ENCODE data around the gene SLC12A1.

DNA sequence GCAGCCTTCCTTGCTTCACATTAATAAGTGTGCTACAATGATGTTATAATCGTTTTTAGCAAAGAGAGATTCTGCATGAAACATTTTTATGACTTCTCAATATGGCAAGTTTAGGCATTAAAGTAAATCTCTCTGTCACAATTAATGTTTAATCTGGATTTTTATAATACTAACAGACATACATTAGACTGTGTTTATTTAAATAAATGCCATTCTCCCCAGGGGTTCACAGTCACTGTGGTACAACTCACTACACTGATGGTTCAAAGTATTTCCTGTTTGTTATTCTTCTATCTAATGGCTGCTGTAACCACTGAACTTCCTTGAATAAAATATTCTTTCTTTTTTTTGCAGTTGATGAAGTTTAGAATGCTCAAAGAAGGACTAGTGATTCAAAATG lies 59.0 kb downstream of the SLC12A1 start:
- TF ChIP-seq, protein P1, sequence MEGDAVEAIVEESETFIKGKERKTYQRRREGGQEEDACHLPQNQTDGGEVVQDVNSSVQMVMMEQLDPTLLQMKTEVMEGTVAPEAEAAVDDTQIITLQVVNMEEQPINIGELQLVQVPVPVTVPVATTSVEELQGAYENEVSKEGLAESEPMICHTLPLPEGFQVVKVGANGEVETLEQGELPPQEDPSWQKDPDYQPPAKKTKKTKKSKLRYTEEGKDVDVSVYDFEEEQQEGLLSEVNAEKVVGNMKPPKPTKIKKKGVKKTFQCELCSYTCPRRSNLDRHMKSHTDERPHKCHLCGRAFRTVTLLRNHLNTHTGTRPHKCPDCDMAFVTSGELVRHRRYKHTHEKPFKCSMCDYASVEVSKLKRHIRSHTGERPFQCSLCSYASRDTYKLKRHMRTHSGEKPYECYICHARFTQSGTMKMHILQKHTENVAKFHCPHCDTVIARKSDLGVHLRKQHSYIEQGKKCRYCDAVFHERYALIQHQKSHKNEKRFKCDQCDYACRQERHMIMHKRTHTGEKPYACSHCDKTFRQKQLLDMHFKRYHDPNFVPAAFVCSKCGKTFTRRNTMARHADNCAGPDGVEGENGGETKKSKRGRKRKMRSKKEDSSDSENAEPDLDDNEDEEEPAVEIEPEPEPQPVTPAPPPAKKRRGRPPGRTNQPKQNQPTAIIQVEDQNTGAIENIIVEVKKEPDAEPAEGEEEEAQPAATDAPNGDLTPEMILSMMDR (IDR thresholded peaks at IDR 0.05 in 4 of 5, conservative IDR thresholded peaks at IDR 0.05 in 1 of 5): no peak
- TF ChIP-seq POLR2A (IDR thresholded peaks at IDR 0.05): no peak
